Liver (tissue), 9 donors: Measurements from ENCODE around the gene ZNF280A. TPM values are rescaled to one million over a fixed set of nuclear protein-coding genes. Genes with fewer than 3 reads are reported as not detected.
"Not testable (repeated sequence)": the region's sequence is repeated elsewhere in the genome, so short reads cannot be mapped to it uniquely, and the experiment has no call there.

Experiments
- DNase-seq: peaks from one replicate; pipeline ENCODE4 v3.0.0-alpha.2; 2017; ENCODE audit warnings: low spot score
- H3K27ac ChIP-seq, 2 donors: one replicate each; pipeline ENCODE4 v1.7.0; 2013; ENCODE audit warnings: inconsistent platforms in 2 of 2, low read length in 2 of 2, control low read depth in 1 of 2, low read depth in 1 of 2, mild to moderate bottlenecking in 1 of 2
- H3K27me3 ChIP-seq, 4 donors: one replicate each; pipeline versions ENCODE4 v1.6.1 to v1.7.0; 2013; ENCODE audit warnings: low read length in 3 of 4, inconsistent platforms in 1 of 4, mild to moderate bottlenecking in 1 of 4, moderate library complexity in 1 of 4; ENCODE audit not compliant: control insufficient read depth in 4 of 4, insufficient read depth in 4 of 4
- H3K36me3 ChIP-seq, 4 donors: one replicate each; pipeline versions ENCODE4 v1.6.1 to v1.7.0; 2013; ENCODE audit warnings: low read length in 3 of 4, mild to moderate bottlenecking in 3 of 4, low read depth in 1 of 4, moderate library complexity in 1 of 4; ENCODE audit not compliant: control insufficient read depth in 4 of 4, insufficient read depth in 3 of 4
- H3K4me1 ChIP-seq, 4 donors: one replicate each; pipeline versions ENCODE4 v1.6.1 to v1.7.0; 2013; ENCODE audit warnings: low read length in 3 of 4, mild to moderate bottlenecking in 3 of 4, moderate library complexity in 1 of 4; ENCODE audit not compliant: control insufficient read depth in 4 of 4, insufficient read depth in 4 of 4
- H3K4me3 ChIP-seq, 3 donors: one replicate each; pipeline versions ENCODE4 v1.6.1 to v1.7.0; 2013; ENCODE audit warnings: low read length in 3 of 3, control low read depth in 1 of 3, low read depth in 1 of 3, mild to moderate bottlenecking in 1 of 3
- H3K9ac ChIP-seq, 2 donors: one replicate each; pipeline ENCODE4 v1.7.0; 2013; ENCODE audit warnings: low read length in 2 of 2, mild to moderate bottlenecking in 2 of 2, moderate library complexity in 2 of 2, control low read depth in 1 of 2, low read depth in 1 of 2
- H3K9me3 ChIP-seq, 4 donors: one replicate each; pipeline versions ENCODE4 v1.6.1 to v1.7.0; 2013; ENCODE audit warnings: low read length in 3 of 4; ENCODE audit not compliant: control insufficient read depth in 4 of 4
- ATF3 ChIP-seq: IDR thresholded peaks from 2 replicates; pipeline ENCODE4 v1.6.1; 2016; ENCODE audit warnings: antibody characterized with exemption
- CTCF ChIP-seq: fragments of 150-350 bp; IDR thresholded peaks from 2 replicates; pipeline ENCODE4 v1.5.1; 2017; ENCODE audit warnings: improper control_type of control experiment, low read depth, low read length; ENCODE audit not compliant: missing input control
- FOXA1 ChIP-seq: IDR thresholded peaks from 2 replicates; pipeline ENCODE4 v1.6.1; 2016; ENCODE audit warnings: antibody characterized with exemption
- FOXA2 ChIP-seq: IDR thresholded peaks from 2 replicates; pipeline ENCODE4 v1.6.1; 2016; ENCODE audit warnings: antibody characterized with exemption
- GABPA ChIP-seq, 2 donors: IDR thresholded peaks in 1 of 2; conservative IDR thresholded peaks in 1 of 2; 2 replicates each; pipeline ENCODE4 v1.6.1; 2016; ENCODE audit warnings: antibody characterized with exemption in 2 of 2, mild to moderate bottlenecking in 1 of 2, moderate library complexity in 1 of 2
- JUND ChIP-seq, 2 donors: IDR thresholded peaks; 2 replicates each; pipeline ENCODE4 v1.6.1; 2016; ENCODE audit warnings: antibody characterized with exemption in 2 of 2
- NR2F2 ChIP-seq: IDR thresholded peaks from 2 replicates; pipeline ENCODE4 v1.6.1; 2016; ENCODE audit warnings: antibody characterized with exemption
- RAD21 ChIP-seq, 2 donors: IDR thresholded peaks; 2 replicates each; pipeline ENCODE4 v1.6.1; 2016; ENCODE audit warnings: antibody characterized with exemption in 2 of 2, mild to moderate bottlenecking in 2 of 2
- REST ChIP-seq: IDR thresholded peaks from 2 replicates; pipeline ENCODE4 v1.6.1; 2016; ENCODE audit warnings: antibody characterized with exemption, mild to moderate bottlenecking
- TAF1 ChIP-seq: conservative IDR thresholded peaks from 2 replicates; pipeline ENCODE4 v1.6.1; 2016; ENCODE audit warnings: antibody characterized with exemption, mild to moderate bottlenecking
- YY1 ChIP-seq: IDR thresholded peaks from 2 replicates; pipeline ENCODE4 v1.6.1; 2016; ENCODE audit warnings: antibody characterized with exemption, mild to moderate bottlenecking
- WGBS: extraction: QIAGEN DNeasy Blood & Tissue Kit; methylation state at CpG from one replicate; pipeline ENCODE4 v1.1.7; 2013; 5-methylcytosine and 5-hydroxymethylcytosine counted together
- polyA plus RNA-seq, 2 donors: library from polyadenylated mRNA; stranded (reverse) in 1 of 2; unstranded in 1 of 2; fragments of 200-250 nt in 1 of 2; fragments of >200 nt in 1 of 2; fragmentation: Nextera tagmentation in 1 of 2; extraction: Ambion mirVana in 1 of 2; gene quantifications; one replicate each; pipeline versions ENCODE4 v1.2.1 to v1.2.3, GENCODE V29; 2013 to 2015
- total RNA-seq, 2 donors: library from RNA; depleted of rRNA; stranded (reverse); fragments of >200 nt; gene quantifications; one replicate each; pipeline ENCODE4 v1.2.3, GENCODE V29; 2014
- donor health status: healthy.
- donor health status: healthy.
- donor health status: healthy.
- donor health status: healthy.
- donor health status: healthy.

ZNF280A gene
- total and polyA plus RNA-seq, 4 donors = not detected

- peaks cover 0 to 4% (median 2%) of the 10 kb centered on the region in 4 donors for H3K4me1 ChIP-seq
- H3K9ac ChIP-seq = no peak overlapping the region
- 100% methylated on average over 1 of the region's 1 CpG for WGBS
- no peaks in the 10 kb centered on the region for H3K27me3 ChIP-seq
- H3K9me3 ChIP-seq = peaks cover 0 to 6% (median 3%) of the 10 kb centered on the region in 4 donors
- no peak for TF ChIP-seq YY1
- no peak for TF ChIP-seq TAF1
- TF ChIP-seq GABPA (IDR thresholded peaks at IDR 0.05 in 1 of 2, conservative IDR thresholded peaks at IDR 0.05 in 1 of 2) = no peak
- no peak for TF ChIP-seq RAD21 (IDR thresholded peaks at IDR 0.05)
- no peak for TF ChIP-seq ATF3
- no peak for TF ChIP-seq REST
- TF ChIP-seq JUND (IDR thresholded peaks at IDR 0.05) = no peak
- no peak for TF ChIP-seq NR2F2
- no peak for TF ChIP-seq FOXA1
- no peak overlapping the region for H3K4me3 ChIP-seq
- no peak for DNase-seq
- H3K36me3 ChIP-seq = no peaks in the 10 kb centered on the region
- H3K27ac ChIP-seq = no peak overlapping the region
Observed at GRCh38 chr22:22506736-22507135, 13.3 kb downstream of the ZNF280A start.

GRCh38 chr22:22498267-22498666 lies 21.8 kb downstream of the ZNF280A start:
- no peaks in the 10 kb centered on the region for H3K27me3 ChIP-seq
- no peak overlapping the region for H3K27ac ChIP-seq
- no peak for DNase-seq
- WGBS = 81% methylated on average over 2 of the region's 2 CpGs
- H3K36me3 ChIP-seq = no peaks in the 10 kb centered on the region
- H3K4me3 ChIP-seq = no peak overlapping the region
- H3K9ac ChIP-seq = no peak overlapping the region
- no peaks in the 10 kb centered on the region for H3K4me1 ChIP-seq
- H3K9me3 ChIP-seq = no peaks in the 10 kb centered on the region
- TF ChIP-seq FOXA2 (no peak), CTCF (no peak)

GRCh38 chr22:22491589-22491988 lies 28.5 kb downstream of the ZNF280A start:
- H3K36me3 ChIP-seq, H3K4me3 ChIP-seq, H3K9me3 ChIP-seq, H3K4me1 ChIP-seq, H3K27me3 ChIP-seq, H3K9ac ChIP-seq, DNase-seq, H3K27ac ChIP-seq: not testable (repeated sequence)
- WGBS = 94% methylated on average over 3 of the region's 3 CpGs
